Mesendoderm (in vitro differentiated cells): ENCODE measurements around the gene SLC39A5.
"Not testable (repeated sequence)": the region's sequence is repeated elsewhere in the genome, so short reads cannot be mapped to it uniquely, and the experiment has no call there.

Experiments
- DNase-seq: peaks from one replicate; pipeline ENCODE4 v3.0.0; 2013
- H2AK5ac ChIP-seq: 2 replicates; pipeline ENCODE4 v1.6.1; 2013; ENCODE audit warnings: low read length, inconsistent platforms
- H2BK120ac ChIP-seq: 2 replicates; pipeline ENCODE4 v1.6.1; 2013; ENCODE audit warnings: low read depth, mild to moderate bottlenecking, low read length, moderate library complexity, mixed read lengths
- H2BK15ac ChIP-seq: replicated peaks from 2 replicates; pipeline ENCODE4 v1.6.1; 2013; ENCODE audit warnings: low read depth, mild to moderate bottlenecking, moderate library complexity
- H2BK5ac ChIP-seq: 2 replicates; pipeline ENCODE4 v1.6.1; 2013; ENCODE audit warnings: low read length, inconsistent platforms
- H3K18ac ChIP-seq: 2 replicates; pipeline ENCODE4 v1.6.1; 2013; ENCODE audit warnings: mild to moderate bottlenecking, low read length, mixed read lengths
- H3K23ac ChIP-seq: one replicate; pipeline ENCODE4 v1.6.1; 2013; ENCODE audit warnings: low read length
- H3K27ac ChIP-seq: 2 replicates; pipeline ENCODE4 v1.5.1; 2013; ENCODE audit warnings: low read depth, mild to moderate bottlenecking, inconsistent platforms, low read length, moderate library complexity
- H3K27me3 ChIP-seq: 2 replicates; pipeline ENCODE4 v1.6.1; 2013; ENCODE audit warnings: low read length, control low read depth, mild to moderate bottlenecking, inconsistent platforms; ENCODE audit not compliant: insufficient read depth, poor library complexity
- H3K36me3 ChIP-seq: 2 replicates; pipeline ENCODE4 v1.6.1; 2013; ENCODE audit warnings: low read length, inconsistent platforms; ENCODE audit not compliant: control insufficient read depth, insufficient read depth
- H3K4ac ChIP-seq: one replicate; pipeline ENCODE4 v1.6.1; 2013; ENCODE audit warnings: low read depth, mild to moderate bottlenecking, low read length, moderate library complexity
- H3K4me1 ChIP-seq: 2 replicates; pipeline ENCODE4 v1.6.1; 2013; ENCODE audit warnings: low read depth, low read length, inconsistent platforms; ENCODE audit not compliant: control insufficient read depth
- H3K4me2 ChIP-seq: 2 replicates; pipeline ENCODE4 v1.6.1; 2013; ENCODE audit warnings: low read length
- H3K4me3 ChIP-seq: 2 replicates; pipeline ENCODE4 v1.5.1; 2013; ENCODE audit warnings: mild to moderate bottlenecking, low read length
- H3K56ac ChIP-seq: one replicate; pipeline ENCODE4 v1.6.1; 2013; ENCODE audit warnings: low read length
- H3K79me1 ChIP-seq: 2 replicates; pipeline ENCODE4 v1.6.1; 2013; ENCODE audit warnings: low read length, inconsistent platforms
- H3K79me2 ChIP-seq: 2 replicates; pipeline ENCODE4 v1.6.1; 2013; ENCODE audit warnings: mild to moderate bottlenecking, low read length; ENCODE audit not compliant: control insufficient read depth, insufficient read depth
- H3K9ac ChIP-seq: 2 replicates; pipeline ENCODE4 v1.6.1; 2013; ENCODE audit warnings: low read length, inconsistent platforms
- H4K5ac ChIP-seq: one replicate; pipeline ENCODE4 v1.6.1; 2013; ENCODE audit warnings: low read length
- H4K8ac ChIP-seq: one replicate; pipeline ENCODE4 v1.6.1; 2013; ENCODE audit warnings: low read depth, mild to moderate bottlenecking, control low read depth, low read length, moderate library complexity
- WGBS: extraction: QIAGEN DNeasy Blood & Tissue Kit; methylation state at CpG from one replicate; pipeline ENCODE4 v1.1.7; 2013; ENCODE audit warnings: low lambda C conversion rate, missing lambda C conversion rate; ENCODE audit not compliant: insufficient coverage; ENCODE audit errors: extremely low coverage; 5-methylcytosine and 5-hydroxymethylcytosine counted together

The SLC39A5 gene

GRCh38 chr12:56262955-56263354 is 33.1 kb downstream of the SLC39A5 start:
- DNase-seq, H3K27me3 ChIP-seq, H2AK5ac ChIP-seq, H2BK15ac ChIP-seq, H3K27ac ChIP-seq, H4K5ac ChIP-seq, H3K4ac ChIP-seq, H3K4me3 ChIP-seq, H3K18ac ChIP-seq, H3K4me2 ChIP-seq, H3K36me3 ChIP-seq, H3K56ac ChIP-seq, H3K79me1 ChIP-seq, H3K23ac ChIP-seq, H3K9ac ChIP-seq, H2BK120ac ChIP-seq, H4K8ac ChIP-seq, H3K4me1 ChIP-seq, H2BK5ac ChIP-seq, H3K79me2 ChIP-seq: not testable (repeated sequence)
- WGBS = no CpG with 5 or more reads among the region's 7 CpGs

- H2AK5ac ChIP-seq, H3K36me3 ChIP-seq, H2BK5ac ChIP-seq, H4K8ac ChIP-seq, H3K23ac ChIP-seq, H4K5ac ChIP-seq, H3K18ac ChIP-seq, H2BK120ac ChIP-seq, H3K4ac ChIP-seq, H2BK15ac ChIP-seq, H3K27me3 ChIP-seq, DNase-seq, H3K79me1 ChIP-seq, H3K4me1 ChIP-seq, H3K79me2 ChIP-seq, H3K27ac ChIP-seq: not testable (repeated sequence)
- no CpG with 5 or more reads among the region's 16 CpGs for WGBS
- Histone ChIP-seq H3K4me2 (peak overlapping the region; percentile 68), H3K4me3 (peak overlapping the region; percentile 73), H3K9ac (peak overlapping the region; percentile 92), H3K56ac (peak overlapping the region; percentile 97)
These were observed 36.3 kb downstream of the SLC39A5 start for GRCh38 chr12:56266068-56266692.

GRCh38 chr12:56266693-56267442 is 37.0 kb downstream of the SLC39A5 start, which contains the start of gene COQ10A:
TSS of gene COQ10A (plus strand) at chr12:56266942. CDS start at chr12:56267119, 177 bp downstream.
- H3K9ac ChIP-seq = peak within 1 kb of the TSS; percentile 92
- H3K79me1 ChIP-seq = no peaks in the 10 kb centered on the region
- H3K4me3 ChIP-seq = peak within 1 kb of the TSS; percentile 73
- H3K23ac ChIP-seq = no peak within 1 kb of the TSS
- no peak within 1 kb of the TSS for H2AK5ac ChIP-seq
- no peak within 1 kb of the TSS for H4K5ac ChIP-seq
- H4K8ac ChIP-seq = no peak within 1 kb of the TSS
- no peak within 1 kb of the TSS for H2BK120ac ChIP-seq
- H3K27me3 ChIP-seq = no peaks in the 10 kb centered on the region
- peak within 1 kb of the TSS; percentile 68 for H3K4me2 ChIP-seq
- peak within 1 kb of the TSS; percentile 68 for H3K27ac ChIP-seq
- H3K4me1 ChIP-seq = no peaks in the 10 kb centered on the region
- H2BK15ac ChIP-seq = no peak within 1 kb of the TSS
- no peaks in the 10 kb centered on the region for H3K79me2 ChIP-seq
- H2BK5ac ChIP-seq = peak within 1 kb of the TSS; percentile 48
- DNase-seq = peak; percentile 96
- no peak within 1 kb of the TSS for H3K18ac ChIP-seq
- H3K4ac ChIP-seq = no peak within 1 kb of the TSS
- WGBS = no CpG with 5 or more reads among the region's 68 CpGs
- no peaks in the 10 kb centered on the region for H3K36me3 ChIP-seq
- peak within 1 kb of the TSS; percentile 97 for H3K56ac ChIP-seq

GRCh38 chr12:56267443-56268071 is 37.7 kb downstream of the SLC39A5 start:
- whole genome bisulfite sequencing = no CpG with 5 or more reads among the region's 21 CpGs
- H2AK5ac ChIP-seq = no peak overlapping the region
- H4K5ac ChIP-seq = no peak overlapping the region
- peak; percentile 40 for DNase-seq
- no peaks in the 10 kb centered on the region for H3K79me2 ChIP-seq
- H3K23ac ChIP-seq = no peak overlapping the region
- no peak overlapping the region for H3K18ac ChIP-seq
- H3K27ac ChIP-seq = no peak overlapping the region
- H3K4me2 ChIP-seq = peak overlapping the region; percentile 20
- H3K27me3 ChIP-seq = no peaks in the 10 kb centered on the region
- no peaks in the 10 kb centered on the region for H3K79me1 ChIP-seq
- no peaks in the 10 kb centered on the region for H3K4me1 ChIP-seq
- H3K56ac ChIP-seq = peak overlapping the region; percentile 47
- H2BK120ac ChIP-seq = no peak overlapping the region
- H3K4ac ChIP-seq = no peak overlapping the region
- no peak overlapping the region for H2BK5ac ChIP-seq
- H3K36me3 ChIP-seq = no peaks in the 10 kb centered on the region
- peak overlapping the region; percentile 33 for H3K9ac ChIP-seq
- H2BK15ac ChIP-seq = no peak overlapping the region
- peak overlapping the region; percentile 28 for H3K4me3 ChIP-seq
- H4K8ac ChIP-seq = no peak overlapping the region

- H2BK5ac ChIP-seq = no peak overlapping the region
- no peak overlapping the region for H3K9ac ChIP-seq
- H3K79me2 ChIP-seq = no peaks in the 10 kb centered on the region
- no peak overlapping the region for H2AK5ac ChIP-seq
- no CpG with 5 or more reads among the region's 1 CpG for WGBS
- H3K56ac ChIP-seq = no peak overlapping the region
- H4K5ac ChIP-seq = no peak overlapping the region
- no peak overlapping the region for H3K18ac ChIP-seq
- peak; percentile 64 for DNase-seq
- H3K79me1 ChIP-seq = no peaks in the 10 kb centered on the region
- H3K4ac ChIP-seq = no peak overlapping the region
- no peaks in the 10 kb centered on the region for H3K27me3 ChIP-seq
- no peak overlapping the region for H3K23ac ChIP-seq
- no peak overlapping the region for H4K8ac ChIP-seq
- no peak overlapping the region for H3K4me2 ChIP-seq
- no peaks in the 10 kb centered on the region for H3K4me1 ChIP-seq
- peaks cover 10% of the 10 kb centered on the region for H3K36me3 ChIP-seq
- no peak overlapping the region for H2BK15ac ChIP-seq
- H3K4me3 ChIP-seq = no peak overlapping the region
- H3K27ac ChIP-seq = no peak overlapping the region
- no peak overlapping the region for H2BK120ac ChIP-seq
These were observed 41.2 kb downstream of the SLC39A5 start for GRCh38 chr12:56271031-56271430.
